Right cardiac atrium (tissue), 5 donors: ENCODE data around the gene FBXO15. TPM values are rescaled to one million over a fixed set of nuclear protein-coding genes. Genes with fewer than 3 reads are reported as not detected.

ENCODE experiments used
- ATAC-seq, 2 donors: fragments of 200-7000 bp; cut with Tn5 transposase; one replicate each; pipeline versions ENCODE4 v1.8.0 to v1.9.1; 2020; ENCODE audit warnings: moderate library complexity in 2 of 2, mild to moderate bottlenecking in 1 of 2
- DNase-seq, 3 donors: peaks; one replicate each; pipeline ENCODE4 v3.0.0-alpha.2; 2020
- H3K27ac ChIP-seq: one replicate; pipeline ENCODE4 v1.5.1; 2013; ENCODE audit warnings: mild to moderate bottlenecking, low read length, control low read depth, moderate library complexity
- H3K27me3 ChIP-seq: one replicate; pipeline ENCODE4 v1.6.1; 2013; ENCODE audit not compliant: control insufficient read depth, insufficient read depth
- H3K4me1 ChIP-seq: one replicate; pipeline ENCODE4 v1.6.1; 2013; ENCODE audit warnings: low read length; ENCODE audit not compliant: control insufficient read depth, insufficient read depth
- H3K4me3 ChIP-seq: one replicate; pipeline ENCODE4 v1.5.1; 2013; ENCODE audit warnings: low read length, control low read depth
- H3K9me3 ChIP-seq: one replicate; pipeline ENCODE4 v1.6.1; 2013; ENCODE audit warnings: low read length; ENCODE audit not compliant: control insufficient read depth
- WGBS: extraction: QIAGEN DNeasy Blood & Tissue Kit; methylation state at CpG from one replicate; pipeline ENCODE4 v1.1.7; 2013; 5-methylcytosine and 5-hydroxymethylcytosine counted together
- intact Hi-C, 4 donors: fragments of 100-400 bp; cut with DNase I; formaldehyde crosslinking; loops; one replicate each; pipeline versions ENCODE4 v1.11.0 to v1.14.0; 2022 to 2023
- polyA plus RNA-seq: library from polyadenylated mRNA; stranded (reverse); fragments of 200-250 nt; gene quantifications from one replicate; pipeline ENCODE4 v1.2.3, GENCODE V29; 2013
- total RNA-seq, 4 donors: library from RNA; stranded (reverse); fragmentation: NEBNext Ultra II Directional; extraction: Animal tissue kit (Norgen Biotek cat#: 25700); gene quantifications; one replicate each; pipeline ENCODE4 v1.2.1, GENCODE V29; 2021
- donor health status: healthy with polysubstance abuse.
- donor health status: DM: no; HTN: yes; CAD: no.
- donor health status: DM: no; HTN: no; CAD: no.
- donor health status: DM: no; HTN: yes; CAD: no; lungs with severe emphysema.
- donor health status: DM: yes; HTN: yes; CAD: no.

The FBXO15 gene
- total and polyA plus RNA-seq, 5 donors: 0.43 to 1.1 (median 0.50) TPM; not detected in 1

DNA sequence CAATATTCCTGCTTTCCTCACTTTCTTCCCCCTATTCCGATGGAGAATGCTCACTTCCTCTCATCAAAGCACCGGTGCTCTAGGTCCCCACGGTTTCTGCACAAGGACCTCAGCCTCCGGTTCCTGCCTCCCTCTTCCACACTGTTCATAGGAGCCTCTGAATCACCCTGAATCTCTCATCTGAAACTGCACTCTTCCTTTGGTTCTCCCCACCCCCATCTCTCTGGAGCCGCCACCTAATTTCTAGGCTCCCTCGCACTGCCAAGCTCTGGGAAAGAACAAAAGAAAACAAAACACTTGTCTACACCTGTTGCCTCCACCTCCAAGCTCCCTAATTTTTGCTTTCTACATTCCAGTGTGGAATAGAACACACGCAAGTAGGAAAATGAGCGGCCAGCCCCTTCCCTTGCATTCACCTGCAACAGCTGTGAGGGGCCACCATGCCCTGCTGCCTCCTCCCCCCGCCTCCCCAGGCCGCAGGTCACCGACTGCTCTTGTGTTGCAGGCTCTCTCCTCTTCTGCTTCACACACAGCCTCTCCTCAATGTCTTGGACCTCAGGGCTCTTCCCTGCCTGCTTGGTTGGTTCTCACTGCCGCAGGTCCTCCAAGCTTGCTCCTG lies 9.6 kb downstream of the FBXO15 start:
- Histone ChIP-seq H3K27ac (no peak overlapping the region), H3K9me3 (no peaks in the 10 kb centered on the region), H3K4me3 (no peak overlapping the region), H3K4me1 (no peaks in the 10 kb centered on the region), H3K27me3 (no peaks in the 10 kb centered on the region)
- DNase-seq: no peak
- no peak for ATAC-seq
- intact Hi-C loops: no loop called here
- WGBS: 86% methylated on average over 12 of the region's 12 CpGs

DNA sequence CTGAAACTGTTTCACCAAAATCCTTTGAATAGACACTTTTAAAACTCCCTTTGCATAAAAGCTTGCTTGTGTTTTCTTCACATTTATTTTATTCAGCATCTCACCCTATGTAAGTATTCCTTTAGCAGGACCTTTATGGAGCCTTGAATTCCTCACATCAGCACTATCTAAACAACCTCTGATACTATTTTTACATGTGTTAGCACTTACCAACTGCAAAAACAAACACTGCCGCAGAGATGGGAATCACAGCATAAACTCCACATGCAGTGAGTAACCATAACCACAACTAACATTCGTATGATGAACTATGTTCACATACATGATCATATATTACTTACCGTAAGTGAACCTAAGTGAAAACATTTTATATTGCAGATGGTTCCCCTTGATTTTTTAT lies 15.4 kb downstream of the FBXO15 start:
- no peaks in the 10 kb centered on the region for H3K9me3 ChIP-seq
- DNase-seq: no peak
- intact Hi-C loops: no loop called here
- H3K4me1 ChIP-seq: no peaks in the 10 kb centered on the region
- 58% methylated on average over 3 of the region's 3 CpGs for WGBS
- ATAC-seq: no peak
- no peak overlapping the region for H3K27ac ChIP-seq
- no peak overlapping the region for H3K4me3 ChIP-seq
- H3K27me3 ChIP-seq: no peaks in the 10 kb centered on the region

DNA sequence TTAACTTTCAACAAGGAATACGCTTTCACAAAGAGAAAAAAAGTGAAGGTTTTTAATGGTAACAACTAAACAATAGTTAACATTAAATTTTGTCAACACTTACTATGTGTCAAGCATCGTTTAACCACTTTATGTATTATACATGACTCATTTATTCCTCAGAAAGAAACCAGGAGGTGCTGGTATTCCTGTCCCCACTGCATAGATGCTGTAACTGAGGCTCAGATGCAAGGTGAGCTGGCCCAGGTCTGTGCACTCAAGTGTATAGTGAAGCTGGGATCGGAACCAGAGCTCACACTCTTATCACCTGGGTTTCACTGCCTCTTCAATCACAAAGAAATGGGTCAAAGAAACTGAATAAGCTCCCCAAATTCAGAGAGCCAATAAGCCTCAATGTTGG lies 16.5 kb downstream of the FBXO15 start:
- no peak for DNase-seq
- H3K9me3 ChIP-seq: no peaks in the 10 kb centered on the region
- H3K27ac ChIP-seq: no peak overlapping the region
- H3K27me3 ChIP-seq: no peaks in the 10 kb centered on the region
- WGBS: 87% methylated on average over 3 of the region's 3 CpGs
- ATAC-seq: no peak
- no peak overlapping the region for H3K4me3 ChIP-seq
- intact Hi-C loops: no loop called here
- no peaks in the 10 kb centered on the region for H3K4me1 ChIP-seq

DNA sequence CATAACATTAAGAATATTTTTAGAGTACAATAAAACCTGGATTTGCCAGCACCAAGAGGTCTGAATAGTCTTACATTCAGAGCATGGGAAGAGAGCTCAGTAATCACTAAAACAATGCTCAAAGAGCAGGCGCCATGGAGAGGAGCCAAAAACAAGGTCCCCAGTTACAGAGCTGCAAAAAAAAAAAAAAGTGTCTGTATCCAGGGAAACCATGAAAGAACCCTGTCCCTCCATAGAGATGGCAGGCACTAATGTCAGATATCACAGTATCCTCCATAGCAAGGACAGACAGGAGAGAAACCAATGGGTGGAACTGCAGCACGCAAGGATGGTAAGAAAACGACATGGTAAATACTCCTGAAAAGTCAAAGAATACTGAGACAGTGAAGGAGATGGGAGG lies 19.5 kb downstream of the FBXO15 start:
- Histone ChIP-seq H3K4me1 (no peaks in the 10 kb centered on the region), H3K27ac (no peak overlapping the region), H3K27me3 (no peaks in the 10 kb centered on the region), H3K4me3 (no peak overlapping the region), H3K9me3 (no peaks in the 10 kb centered on the region)
- DNase-seq (no peak), ATAC-seq (no peak)
- intact Hi-C loops: no loop called here
- WGBS: 71% methylated on average over 3 of the region's 3 CpGs

DNA sequence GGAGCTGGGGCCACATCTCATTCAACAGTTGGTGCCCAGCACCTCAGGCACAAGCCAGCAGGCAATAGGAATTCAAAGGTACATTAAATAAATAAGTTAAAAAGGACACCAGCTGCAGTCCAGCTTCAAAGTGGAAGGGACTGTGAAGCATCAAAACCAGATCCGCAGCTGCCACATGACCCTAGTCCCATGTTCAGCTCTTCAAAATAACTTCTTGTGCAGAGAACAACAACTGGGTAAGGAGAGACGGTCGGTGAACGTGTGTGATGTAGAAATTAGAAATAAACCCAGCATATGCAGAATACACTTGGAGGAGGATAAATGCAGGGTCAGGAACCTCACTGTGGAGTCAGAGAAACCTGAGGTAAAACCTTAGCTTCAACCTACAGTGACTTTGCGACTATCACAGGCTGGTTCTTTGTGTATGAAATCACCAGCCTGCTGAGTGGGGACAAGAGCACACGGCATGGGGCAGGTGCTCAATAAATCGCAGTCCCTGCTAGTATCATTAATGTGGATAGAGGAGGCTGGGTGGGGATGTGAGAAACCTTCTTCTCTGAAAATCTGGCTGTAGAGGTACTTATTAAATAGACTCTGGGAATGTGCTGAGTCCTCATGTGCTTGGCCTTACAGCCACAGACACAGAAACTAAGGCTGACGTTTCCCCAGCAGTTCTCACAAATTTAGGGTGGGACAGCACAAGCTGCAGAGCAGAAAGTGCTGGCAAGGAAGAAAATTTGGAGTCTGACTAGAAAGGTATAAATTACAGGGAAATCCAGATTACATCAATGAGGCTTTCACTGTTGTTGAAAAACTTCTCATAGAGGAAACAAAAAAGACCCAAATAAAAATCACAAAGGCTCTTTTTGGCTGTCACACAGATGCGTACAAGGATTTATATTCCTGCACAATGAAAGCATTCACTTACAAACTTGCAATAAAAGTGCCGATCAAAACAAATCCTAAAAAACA lies 20.7 kb downstream of the FBXO15 start:
- intact Hi-C loops: no loop called here
- 60% methylated on average over 10 of the region's 10 CpGs for WGBS
- Histone ChIP-seq H3K27ac (no peak overlapping the region), H3K4me1 (no peaks in the 10 kb centered on the region), H3K9me3 (no peaks in the 10 kb centered on the region), H3K27me3 (no peaks in the 10 kb centered on the region), H3K4me3 (no peak overlapping the region)
- DNase-seq: no peak
- ATAC-seq: no peak

DNA sequence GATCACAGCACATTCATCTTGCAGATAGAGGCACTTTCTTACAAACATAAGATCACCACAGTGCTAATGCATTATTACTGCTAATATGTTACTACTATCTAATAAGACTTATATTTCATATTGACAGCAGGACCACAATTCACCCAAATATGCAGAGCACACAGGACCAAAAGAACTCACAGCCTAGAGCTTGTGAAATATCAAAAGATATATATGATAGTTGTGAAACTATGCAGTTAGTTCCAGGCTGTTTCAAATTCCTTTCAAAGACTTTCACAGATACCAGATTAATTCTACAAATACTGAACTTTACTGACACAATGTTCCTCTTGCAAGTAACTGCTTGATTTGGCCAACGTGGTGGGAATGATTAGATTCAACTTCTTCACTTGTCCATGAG lies 23.0 kb downstream of the FBXO15 start:
- H3K27me3 ChIP-seq: no peaks in the 10 kb centered on the region
- H3K4me3 ChIP-seq: no peak overlapping the region
- intact Hi-C loops: no loop called here
- DNase-seq (no peak), ATAC-seq (no peak)
- H3K9me3 ChIP-seq: no peaks in the 10 kb centered on the region
- no peaks in the 10 kb centered on the region for H3K4me1 ChIP-seq
- no peak overlapping the region for H3K27ac ChIP-seq
- WGBS: 58% methylated on average over 1 of the region's 1 CpG

DNA sequence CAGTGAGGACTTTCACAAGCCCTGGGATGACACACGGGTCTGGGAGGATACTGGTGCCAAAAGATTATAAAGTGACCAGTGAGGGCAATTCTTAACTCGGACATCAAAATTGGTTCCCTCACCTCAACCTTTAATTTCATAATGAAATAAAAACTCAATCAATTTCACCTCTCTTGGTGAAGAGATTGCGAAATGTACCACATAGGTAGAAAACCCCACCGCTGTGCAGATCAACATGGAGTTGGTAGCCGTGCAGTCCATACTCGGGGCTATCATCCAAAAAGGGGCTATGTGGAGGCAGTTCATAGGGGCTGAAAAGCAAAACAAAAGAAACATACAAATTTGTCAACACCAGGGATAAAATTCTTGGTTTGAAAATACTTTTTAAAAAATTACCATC lies 24.4 kb downstream of the FBXO15 start:
- DNase-seq (no peak), ATAC-seq (no peak)
- Histone ChIP-seq H3K27me3 (no peaks in the 10 kb centered on the region), H3K27ac (no peak overlapping the region), H3K4me1 (no peaks in the 10 kb centered on the region), H3K4me3 (no peak overlapping the region), H3K9me3 (no peaks in the 10 kb centered on the region)
- intact Hi-C loops: no loop called here
- 92% methylated on average over 6 of the region's 6 CpGs for WGBS

DNA sequence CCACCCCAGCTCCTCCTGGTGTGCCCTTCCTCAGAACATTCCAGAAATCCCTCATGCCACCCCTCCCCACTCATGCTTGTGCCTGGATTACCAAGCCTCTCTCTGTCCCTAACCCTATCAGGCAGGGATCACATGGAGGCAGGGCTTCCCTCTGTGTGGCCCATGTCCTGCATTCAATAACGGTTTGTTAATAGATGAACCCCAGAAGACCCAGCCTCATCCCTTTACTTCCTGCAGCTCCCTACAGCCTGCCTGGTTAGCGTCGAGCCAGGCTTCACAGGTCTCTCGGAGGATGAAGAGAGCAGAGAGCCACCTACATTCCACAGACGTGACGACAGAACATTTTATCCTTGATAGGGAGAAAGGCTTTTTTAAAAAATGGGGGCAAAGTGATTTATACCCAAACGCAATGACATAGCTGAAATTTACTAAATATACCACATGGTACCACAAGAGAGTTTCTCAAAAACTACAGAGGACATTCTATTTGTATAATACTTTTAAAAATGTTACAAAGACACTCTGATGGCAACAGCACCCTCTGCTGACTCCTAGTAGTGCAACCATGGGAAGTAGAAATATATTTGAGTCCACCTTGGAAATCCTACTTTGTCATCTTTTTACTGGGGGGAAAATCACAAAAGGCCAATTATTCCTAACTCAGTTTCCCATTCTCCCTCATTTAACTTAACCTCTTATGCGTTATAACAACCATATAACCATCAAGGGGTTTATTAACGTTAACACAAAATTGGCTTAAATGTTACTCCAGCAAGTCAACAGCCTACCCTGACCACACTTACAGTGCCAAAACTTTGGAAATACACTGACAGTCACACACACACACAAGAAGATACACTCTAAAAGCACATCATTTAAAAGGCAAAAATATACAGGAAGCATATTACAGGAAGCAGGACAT lies 30.7 kb downstream of the FBXO15 start:
- intact Hi-C loops: loop anchor here in 1 of 4 donors (10.0 kb wide), 1 partner anchor 1352 kb away; no protein-coding TSS in a partner anchor
- no peaks in the 10 kb centered on the region for H3K4me1 ChIP-seq
- H3K27me3 ChIP-seq: no peaks in the 10 kb centered on the region
- DNase-seq (no peak), ATAC-seq (peak in 1 of 2 donors; percentile 45)
- H3K4me3 ChIP-seq: no peak overlapping the region
- WGBS: 25% methylated on average over 9 of the region's 9 CpGs
- no peaks in the 10 kb centered on the region for H3K9me3 ChIP-seq
- H3K27ac ChIP-seq: no peak overlapping the region

DNA sequence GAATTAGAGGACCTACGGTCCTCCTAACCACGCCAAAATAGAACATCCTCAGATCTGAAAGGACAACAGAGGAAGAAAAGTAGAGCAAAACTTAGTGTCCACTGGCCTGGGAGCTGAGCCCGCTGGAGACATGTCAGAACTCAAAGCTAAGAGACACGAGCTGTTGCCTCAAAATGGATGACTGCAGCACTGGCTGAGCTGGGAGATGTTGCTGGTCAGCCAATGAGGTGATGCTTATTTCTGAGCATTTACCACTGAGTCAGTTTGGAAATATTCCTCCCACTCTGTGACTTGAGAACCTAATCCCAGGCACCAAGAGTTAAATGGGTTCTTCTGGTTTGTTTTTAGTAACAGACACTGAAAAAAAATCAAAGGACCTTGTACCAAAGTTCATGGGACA lies 32.6 kb downstream of the FBXO15 start:
- ATAC-seq (no peak), DNase-seq (no peak)
- Histone ChIP-seq H3K4me1 (no peaks in the 10 kb centered on the region), H3K9me3 (no peaks in the 10 kb centered on the region), H3K27ac (no peak overlapping the region), H3K4me3 (no peak overlapping the region), H3K27me3 (no peaks in the 10 kb centered on the region)
- 69% methylated on average over 4 of the region's 4 CpGs for WGBS
- intact Hi-C loops: loop anchor here in 1 of 4 donors (10.0 kb wide), 1 partner anchor 1350 kb away; no protein-coding TSS in a partner anchor

DNA sequence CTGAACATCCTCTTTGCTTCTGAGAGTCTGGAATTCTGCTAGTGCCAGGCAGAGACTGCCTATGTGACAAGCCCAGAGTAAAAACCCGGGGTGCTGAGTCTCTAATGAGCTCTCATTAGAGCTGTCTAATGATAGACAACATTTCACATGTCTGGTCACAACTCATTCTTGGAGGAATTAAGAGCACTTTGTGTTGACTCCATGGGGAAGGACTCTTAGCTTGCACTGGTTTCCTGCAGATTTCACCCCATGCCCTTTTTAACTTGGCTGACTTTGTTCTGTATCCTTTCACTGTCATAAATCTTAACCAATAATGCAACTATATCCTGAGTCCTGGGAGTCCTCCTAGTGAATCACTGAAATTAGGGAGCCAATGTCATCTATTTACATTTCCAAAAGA lies 33.5 kb downstream of the FBXO15 start:
- Histone ChIP-seq H3K4me1 (no peaks in the 10 kb centered on the region), H3K27ac (no peak overlapping the region), H3K9me3 (no peaks in the 10 kb centered on the region), H3K27me3 (no peaks in the 10 kb centered on the region), H3K4me3 (no peak overlapping the region)
- WGBS: 60% methylated on average over 1 of the region's 1 CpG
- intact Hi-C loops: loop anchor here in 1 of 4 donors (10.0 kb wide), 1 partner anchor 1349 kb away; no protein-coding TSS in a partner anchor
- ATAC-seq (no peak), DNase-seq (no peak)
